H1 (cell line): ENCODE measurements around the gene ERAP2. TPM values are rescaled to one million over a fixed set of nuclear protein-coding genes. Genes with fewer than 3 reads are reported as not detected.

ENCODE experiments used
- CTCF ChIA-PET: fragments of 300-600 bp; sonication (Branson Sonifier 250); formaldehyde crosslinking; loops from one replicate; lab custom pipeline; 2021; ENCODE audit not compliant: partially characterized antibody; lab: Charles Lee
- POLR2A ChIA-PET: fragments of 300-600 bp; sonication (Branson Sonifier 250); formaldehyde crosslinking; loops from one replicate; lab custom pipeline; 2021; ENCODE audit warnings: inconsistent platforms; ENCODE audit not compliant: partially characterized antibody; lab: Charles Lee
- DNase-seq, 2 experiments: peaks; one replicate each; pipeline versions ENCODE4 v3.0.0 to v3.0.0-alpha.2; 2010 to 2022; ENCODE audit warnings: low spot score in 2 of 2, low read depth in 1 of 2, mixed read lengths in 1 of 2
- FAIRE-seq: peaks from 2 replicates; lab custom pipeline; 2011; peaks lifted over from hg19 to GRCh38; lab: Jason Lieb, UNC
- H2AFZ ChIP-seq: 2 replicates; pipeline ENCODE4 v1.8.1; 2012; ENCODE audit warnings: low read length, inconsistent platforms
- H2AK5ac ChIP-seq: 2 replicates; pipeline ENCODE4 v1.6.1; 2013; ENCODE audit warnings: low read depth, low read length
- H2BK120ac ChIP-seq: replicated peaks from 2 replicates; pipeline ENCODE3; 2013; ENCODE audit warnings: low read depth, low read length, inconsistent platforms
- H2BK12ac ChIP-seq: 2 replicates; pipeline ENCODE4 v1.6.1; 2013; ENCODE audit warnings: low read depth, low read length
- H2BK15ac ChIP-seq: 2 replicates; pipeline ENCODE4 v1.6.1; 2013; ENCODE audit warnings: low read length
- H2BK20ac ChIP-seq: 2 replicates; pipeline ENCODE4 v1.6.1; 2013; ENCODE audit warnings: low read length
- H2BK5ac ChIP-seq: 2 replicates; pipeline ENCODE4 v1.6.1; 2013; ENCODE audit warnings: low read depth, low read length
- H3K14ac ChIP-seq: 2 replicates; pipeline ENCODE4 v1.6.1; 2013; ENCODE audit warnings: inconsistent platforms; ENCODE audit not compliant: insufficient read length
- H3K18ac ChIP-seq: 2 replicates; pipeline ENCODE4 v1.6.1; 2013; ENCODE audit warnings: low read length; ENCODE audit errors: extremely low read depth
- H3K23ac ChIP-seq: 2 replicates; pipeline ENCODE4 v1.6.1; 2013; ENCODE audit warnings: inconsistent platforms; ENCODE audit not compliant: insufficient read length
- H3K23me2 ChIP-seq: 2 replicates; pipeline ENCODE4 v1.6.1; 2013; ENCODE audit warnings: low read depth, low read length
- H3K27ac ChIP-seq: 2 replicates; pipeline ENCODE4 v1.6.1; 2011; ENCODE audit warnings: low read depth, low read length, inconsistent platforms
- H3K27me3 ChIP-seq, 4 experiments: replicated peaks in 1 of 4; 1 replicate in 1 of 4; 2 replicates in 3 of 4; pipeline versions ENCODE4 v1.6.1 to v1.8.1; 2011 to 2013; ENCODE audit warnings: low read length in 3 of 4, mild to moderate bottlenecking in 3 of 4, inconsistent platforms in 2 of 4, mixed read lengths in 2 of 4, moderate library complexity in 1 of 4; ENCODE audit not compliant: control insufficient read depth in 3 of 4, insufficient read depth in 3 of 4; ENCODE audit errors: extremely low read depth in 1 of 4
- H3K36me3 ChIP-seq, 4 experiments: 2 replicates each; pipeline versions ENCODE4 v1.6.1 to v1.8.1; 2011 to 2013; ENCODE audit warnings: mild to moderate bottlenecking in 4 of 4, low read length in 3 of 4, moderate library complexity in 2 of 4, control low read depth in 1 of 4, inconsistent platforms in 1 of 4; ENCODE audit not compliant: insufficient read depth in 4 of 4, control insufficient read depth in 2 of 4
- H3K4ac ChIP-seq: replicated peaks from 2 replicates; pipeline ENCODE3; 2013; ENCODE audit warnings: low read length, low read depth, mixed read lengths, inconsistent platforms; ENCODE audit not compliant: insufficient read length
- H3K4me1 ChIP-seq, 4 experiments: replicated peaks in 1 of 4; 1 replicate in 1 of 4; 2 replicates in 3 of 4; pipeline versions ENCODE4 v1.6.1 to v1.8.1; 2011 to 2013; ENCODE audit warnings: low read length in 3 of 4, inconsistent platforms in 2 of 4, mixed read lengths in 1 of 4; ENCODE audit not compliant: insufficient read depth in 4 of 4, control insufficient read depth in 3 of 4
- H3K4me2 ChIP-seq, 2 experiments: 2 replicates each; pipeline versions ENCODE4 v1.6.1 to v1.8.1; 2011 to 2013; ENCODE audit warnings: low read depth in 2 of 2, low read length in 2 of 2, control low read depth in 1 of 2, inconsistent platforms in 1 of 2, mild to moderate bottlenecking in 1 of 2; ENCODE audit not compliant: insufficient read depth in 1 of 2
- H3K4me3 ChIP-seq, 4 experiments: fragments of 200-600, 300-600 bp in 1 of 4; sonication (generic), shearing (Covaris generic), sonication (Bioruptor Twin) in 1 of 4; 2 replicates each; pipeline versions ENCODE4 v1.5.1 to v1.8.1; 2011 to 2016; ENCODE audit warnings: low read length in 4 of 4, low read depth in 3 of 4, control low read depth in 2 of 4, inconsistent platforms in 2 of 4, mild to moderate bottlenecking in 2 of 4, mixed read lengths in 1 of 4, moderate library complexity in 1 of 4; ENCODE audit not compliant: insufficient read depth in 2 of 4; ENCODE audit errors: extremely low read depth in 1 of 4
- H3K56ac ChIP-seq: replicated peaks from 2 replicates; pipeline ENCODE3; 2013; ENCODE audit warnings: low read depth, mild to moderate bottlenecking, mixed read lengths, low read length, inconsistent platforms; ENCODE audit not compliant: insufficient read length
- H3K79me1 ChIP-seq: 2 replicates; pipeline ENCODE4 v1.6.1; 2013; ENCODE audit warnings: low read depth, low read length, control low read depth
- H3K79me2 ChIP-seq, 2 experiments: 2 replicates each; pipeline versions ENCODE4 v1.6.1 to v1.8.1; 2012 to 2013; ENCODE audit warnings: low read length in 2 of 2, mild to moderate bottlenecking in 2 of 2, inconsistent platforms in 1 of 2; ENCODE audit not compliant: insufficient read depth in 2 of 2, control insufficient read depth in 1 of 2
- H3K9ac ChIP-seq, 4 experiments: replicated peaks in 1 of 4; 1 replicate in 1 of 4; 2 replicates in 3 of 4; pipeline versions ENCODE4 v1.6.1 to v1.8.1; 2011 to 2013; ENCODE audit warnings: low read depth in 3 of 4, low read length in 3 of 4, control low read depth in 2 of 4, mild to moderate bottlenecking in 2 of 4, moderate library complexity in 2 of 4, inconsistent platforms in 1 of 4; ENCODE audit errors: extremely low read depth in 1 of 4
- H3K9me3 ChIP-seq, 2 experiments: 2 replicates each; pipeline versions ENCODE4 v1.6.1 to v1.8.1; 2012 to 2013; ENCODE audit warnings: mild to moderate bottlenecking in 2 of 2, moderate library complexity in 2 of 2, control low read depth in 1 of 2, inconsistent platforms in 1 of 2, low read depth in 1 of 2, low read length in 1 of 2, mixed read lengths in 1 of 2; ENCODE audit not compliant: insufficient read depth in 2 of 2
- H4K20me1 ChIP-seq, 2 experiments: replicated peaks in 1 of 2; 2 replicates each; pipeline versions ENCODE3 to v1.8.1; 2011 to 2013; ENCODE audit warnings: inconsistent platforms in 2 of 2, low read length in 2 of 2, mild to moderate bottlenecking in 1 of 2; ENCODE audit not compliant: insufficient read depth in 2 of 2, control insufficient read depth in 1 of 2
- H4K5ac ChIP-seq: 2 replicates; pipeline ENCODE4 v1.6.1; 2013; ENCODE audit warnings: low read length, low read depth, mixed read lengths, inconsistent platforms; ENCODE audit not compliant: insufficient read length
- H4K8ac ChIP-seq: 2 replicates; pipeline ENCODE4 v1.8.0; 2013; ENCODE audit warnings: mild to moderate bottlenecking, moderate library complexity, low read length, inconsistent platforms; ENCODE audit not compliant: insufficient read depth; ENCODE audit errors: extremely low read depth
- H4K91ac ChIP-seq: replicated peaks from 2 replicates; pipeline ENCODE3; 2013; ENCODE audit warnings: low read length, mixed read lengths, inconsistent platforms; ENCODE audit not compliant: insufficient read length
- ASH2L ChIP-seq: fragments of 200-600, 300-600 bp; sonication (generic); IDR thresholded peaks from one replicate; pipeline ENCODE4 v1.7.1; 2017; ENCODE audit warnings: low read length
- BACH1 ChIP-seq: IDR thresholded peaks from 2 replicates; pipeline ENCODE4 v1.6.1; 2012; ENCODE audit warnings: low read length, improper control_type of control experiment
- BRCA1 ChIP-seq: IDR thresholded peaks from 2 replicates; pipeline ENCODE4 v1.6.1; 2012; ENCODE audit warnings: low read depth, low read length, improper control_type of control experiment
- CEBPB ChIP-seq: IDR thresholded peaks from 2 replicates; pipeline ENCODE4 v1.6.1; 2012; ENCODE audit warnings: low read depth, low read length
- PHF8 ChIP-seq: fragments of 200-600 bp; sonication (generic); conservative IDR thresholded peaks from 2 replicates; pipeline ENCODE4 v1.7.1; 2012; ENCODE audit warnings: low read depth, mild to moderate bottlenecking, inconsistent platforms, low read length, moderate library complexity
- RAD21 ChIP-seq, 2 experiments: IDR thresholded peaks in 1 of 2; conservative IDR thresholded peaks in 1 of 2; 2 replicates each; pipeline ENCODE4 v1.6.1; 2011; ENCODE audit warnings: low read depth in 2 of 2, low read length in 2 of 2, improper control_type of control experiment in 1 of 2, inconsistent platforms in 1 of 2, mild to moderate bottlenecking in 1 of 2, moderate library complexity in 1 of 2
- SIN3A ChIP-seq, 2 experiments: IDR thresholded peaks in 1 of 2; conservative IDR thresholded peaks in 1 of 2; 2 replicates each; pipeline ENCODE4 v1.6.1; 2011 to 2012; ENCODE audit warnings: low read length in 2 of 2, improper control_type of control experiment in 1 of 2, low read depth in 1 of 2, mild to moderate bottlenecking in 1 of 2
- SIX5 ChIP-seq: IDR thresholded peaks from 2 replicates; pipeline ENCODE4 v1.6.1; 2011; ENCODE audit warnings: mild to moderate bottlenecking, low read depth, low read length
- SP4 ChIP-seq: IDR thresholded peaks from 2 replicates; pipeline ENCODE4 v1.6.1; 2012; ENCODE audit warnings: low read length, inconsistent platforms
- SRF ChIP-seq: IDR thresholded peaks from 2 replicates; pipeline ENCODE4 v1.6.1; 2011; ENCODE audit warnings: mild to moderate bottlenecking, low read depth, low read length, moderate library complexity
- WGBS, 2 experiments: shearing (Covaris generic) in 1 of 2; methylation state at CpG; one replicate each; pipeline versions ENCODE4 v1.1.6 to v1.1.7; 2013 to 2015; ENCODE audit warnings: low lambda C conversion rate in 2 of 2, mixed read lengths in 2 of 2, inconsistent platforms in 1 of 2, low coverage in 1 of 2, missing lambda C conversion rate in 1 of 2; ENCODE audit not compliant: insufficient replicate concordance in 2 of 2, insufficient coverage in 1 of 2, insufficient read length in 1 of 2; ENCODE audit errors: extremely low coverage in 1 of 2, missing lambda C conversion rate in 1 of 2; 5-methylcytosine and 5-hydroxymethylcytosine counted together
- polyA plus RNA-seq, 7 experiments: library from polyadenylated mRNA; depleted of rRNA in 3 of 7; stranded (reverse) in 5 of 7; unstranded in 2 of 7; fragments of >200 nt in 5 of 7; fragments of 200-250 nt in 2 of 7; gene quantifications; 1 replicate in 5 of 7; 2 replicates in 1 of 7; 4 replicates in 1 of 7; pipeline versions ENCODE4 v1.2.1 to v1.2.3, GENCODE V29; 2011 to 2013; ENCODE audit warnings: missing spikeins in 2 of 7, mixed read lengths in 2 of 7
- total RNA-seq: library from RNA; stranded (reverse); fragmentation: NEBNext Ultra II Directional; extraction: Animal tissue kit (Norgen Biotek cat#: 25700); gene quantifications from 2 replicates; pipeline ENCODE4 v1.2.1, GENCODE V29; 2021
- TF ChIP-seq, protein P1 (sequence below), 3 experiments: IDR thresholded peaks; 1 replicate in 2 of 3; 2 replicates in 1 of 3; pipeline versions ENCODE4 v1.5.1 to v1.6.1; 2011; ENCODE audit warnings: low read length in 3 of 3, mild to moderate bottlenecking in 3 of 3, inconsistent platforms in 2 of 3, low read depth in 1 of 3, moderate library complexity in 1 of 3; ENCODE audit not compliant: insufficient read depth in 1 of 3; ENCODE audit errors: control extremely low read depth in 1 of 3

Gene ERAP2
- total and polyA plus RNA-seq, 2 of the 8 experiments (the other 6 are each of a cell fraction or from before 2014, with no cell fraction given), result 0.14 TPM; not detected in 1

GRCh38 chr5:96901384-96901783 lies 25.1 kb downstream of the ERAP2 start:
- no peaks in the 10 kb centered on the region for H3K36me3 ChIP-seq
- H3K56ac ChIP-seq, result no peak overlapping the region
- no peak overlapping the region for H2BK20ac ChIP-seq
- no peak overlapping the region for H3K4me3 ChIP-seq
- no peaks in the 10 kb centered on the region for H4K20me1 ChIP-seq
- no peak for FAIRE-seq
- H3K23ac ChIP-seq, result no peak overlapping the region
- H3K18ac ChIP-seq, result no peak overlapping the region
- peaks cover 0 to 1% (median 0%) of the 10 kb centered on the region in 4 experiments; a peak in 1 of 7 replicates for H3K27me3 ChIP-seq
- no peak overlapping the region for H2BK15ac ChIP-seq
- no peaks in the 10 kb centered on the region for H3K9me3 ChIP-seq
- H3K4me1 ChIP-seq, result no peaks in the 10 kb centered on the region
- WGBS, 2 experiments, result 76% methylated on average over 6 of the region's 6 CpGs; no CpG with 5 or more reads in 1 of the 2 experiments
- no peak overlapping the region for H2AFZ ChIP-seq
- no peak overlapping the region for H2AK5ac ChIP-seq
- no peak overlapping the region for H4K5ac ChIP-seq
- H3K27ac ChIP-seq, result no peak overlapping the region
- no peak overlapping the region for H3K4me2 ChIP-seq
- CTCF ChIA-PET, result interaction anchor here (0.8 to 2.2 kb wide), 15 partner anchors 9 to 261 kb away, joined by 3 to 9 read pairs (median 4); partner anchors contain the start of genes ERAP2 and LIX1
- H2BK5ac ChIP-seq, result no peak overlapping the region
- H3K4ac ChIP-seq, result no peak overlapping the region
- no peak overlapping the region for H4K8ac ChIP-seq
- no peak overlapping the region for H4K91ac ChIP-seq
- DNase-seq, result peak in 1 of 2 experiments; percentile 10
- H3K23me2 ChIP-seq, result no peaks in the 10 kb centered on the region
- no peak overlapping the region for H3K14ac ChIP-seq
- no peaks in the 10 kb centered on the region for H3K79me2 ChIP-seq
- H3K79me1 ChIP-seq, result no peaks in the 10 kb centered on the region
- H3K9ac ChIP-seq, result no peak overlapping the region
- H2BK120ac ChIP-seq, result no peak overlapping the region
- POLR2A ChIA-PET, result no interaction called here
- H2BK12ac ChIP-seq, result no peak overlapping the region
- no peak for TF ChIP-seq BRCA1
- no peak for TF ChIP-seq SIX5
- TF ChIP-seq BACH1, result no peak
- TF ChIP-seq SIN3A (conservative IDR thresholded peaks at IDR 0.05 in 1 of 2, IDR thresholded peaks at IDR 0.05 in 1 of 2; ENCODE audit: low read depth in 1 of 2, low read length in 2 of 2), result no peak
- TF ChIP-seq SP4, result no peak
- TF ChIP-seq SRF, result no peak
- no peak for TF ChIP-seq CEBPB
- peak; percentile 14 to 34; a peak in 2 of 4 replicates for TF ChIP-seq RAD21 (IDR thresholded peaks at IDR 0.05 in 1 of 2, conservative IDR thresholded peaks at IDR 0.05 in 1 of 2; ENCODE audit: low read depth in 2 of 2, low read length in 2 of 2)
- TF ChIP-seq ASH2L, result no peak
- TF ChIP-seq, protein P1, sequence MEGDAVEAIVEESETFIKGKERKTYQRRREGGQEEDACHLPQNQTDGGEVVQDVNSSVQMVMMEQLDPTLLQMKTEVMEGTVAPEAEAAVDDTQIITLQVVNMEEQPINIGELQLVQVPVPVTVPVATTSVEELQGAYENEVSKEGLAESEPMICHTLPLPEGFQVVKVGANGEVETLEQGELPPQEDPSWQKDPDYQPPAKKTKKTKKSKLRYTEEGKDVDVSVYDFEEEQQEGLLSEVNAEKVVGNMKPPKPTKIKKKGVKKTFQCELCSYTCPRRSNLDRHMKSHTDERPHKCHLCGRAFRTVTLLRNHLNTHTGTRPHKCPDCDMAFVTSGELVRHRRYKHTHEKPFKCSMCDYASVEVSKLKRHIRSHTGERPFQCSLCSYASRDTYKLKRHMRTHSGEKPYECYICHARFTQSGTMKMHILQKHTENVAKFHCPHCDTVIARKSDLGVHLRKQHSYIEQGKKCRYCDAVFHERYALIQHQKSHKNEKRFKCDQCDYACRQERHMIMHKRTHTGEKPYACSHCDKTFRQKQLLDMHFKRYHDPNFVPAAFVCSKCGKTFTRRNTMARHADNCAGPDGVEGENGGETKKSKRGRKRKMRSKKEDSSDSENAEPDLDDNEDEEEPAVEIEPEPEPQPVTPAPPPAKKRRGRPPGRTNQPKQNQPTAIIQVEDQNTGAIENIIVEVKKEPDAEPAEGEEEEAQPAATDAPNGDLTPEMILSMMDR (IDR thresholded peaks at IDR 0.05; ENCODE audit: control extremely low read depth in 1 of 3, insufficient read depth in 1 of 3, low read depth in 1 of 3, low read length in 3 of 3), result peak; percentile 24 to 50 (median 37)
- TF ChIP-seq PHF8, result no peak
